HG02870 (cell line): ENCODE measurements around the gene GCN1.
A peak's percentile ranks its signal among the peaks of the same experiment; 100 is the strongest.
"Not testable (repeated sequence)": the region's sequence is repeated elsewhere in the genome, so short reads cannot be mapped to it uniquely, and the experiment has no call there.

Experiments used
- ATAC-seq: cut with Tn5 transposase; IDR thresholded peaks from one replicate; pipeline ENCODE4 v1.9.1; 2021; ENCODE audit warnings: mild to moderate bottlenecking, moderate library complexity; ENCODE audit not compliant: unreplicated experiment

Gene GCN1

GRCh38 chr12:120194534-120195395 lies at the start of gene GCN1:
TSS of gene GCN1 (minus strand) at chr12:120194715. CDS start at chr12:120194697, 18 bp downstream.
- ATAC-seq = peak; percentile 64

- ATAC-seq = no peak
These were observed 48.6 kb upstream of the GCN1 start for GRCh38 chr12:120242971-120243699.

GRCh38 chr12:120242275-120242799 lies 47.8 kb upstream of the GCN1 start:
- ATAC-seq = no peak

GRCh38 chr12:120241561-120242274 lies 47.2 kb upstream of the GCN1 start:
- ATAC-seq = no peak

GRCh38 chr12:120240495-120240833 lies 45.9 kb upstream of the GCN1 start:
- ATAC-seq = no peak

- no peak for ATAC-seq
These were observed 45.4 kb upstream of the GCN1 start for GRCh38 chr12:120239776-120240494.

GRCh38 chr12:120238839-120239445 lies 44.4 kb upstream of the GCN1 start:
- no peak for ATAC-seq

- no peak for ATAC-seq
These were observed 43.7 kb upstream of the GCN1 start for GRCh38 chr12:120238217-120238616.

GRCh38 chr12:120237360-120238171 lies 43.1 kb upstream of the GCN1 start:
- ATAC-seq = no peak

GRCh38 chr12:120236809-120237208 lies 42.3 kb upstream of the GCN1 start:
- not testable (repeated sequence) for ATAC-seq

- ATAC-seq = no peak
These were observed 41.1 kb upstream of the GCN1 start for GRCh38 chr12:120235369-120236323.

GRCh38 chr12:120234643-120235368 lies 40.3 kb upstream of the GCN1 start:
- no peak for ATAC-seq

- no peak for ATAC-seq
These were observed 36.9 kb upstream of the GCN1 start for GRCh38 chr12:120231316-120232011.

GRCh38 chr12:120230974-120231315 lies 36.4 kb upstream of the GCN1 start:
- ATAC-seq = no peak

- ATAC-seq = no peak
These were observed 35.9 kb upstream of the GCN1 start for GRCh38 chr12:120230326-120230973.

GRCh38 chr12:120229487-120230325 lies 35.2 kb upstream of the GCN1 start:
- ATAC-seq = no peak
